GM12878 (cell line): ENCODE results near the gene EIF5A. TPM values are rescaled to one million over a fixed set of nuclear protein-coding genes. Genes with fewer than 3 reads are reported as not detected.

Experiments used
- ATAC-seq: fragments of 200-7000 bp; cut with Tn5 transposase; 3 replicates; pipeline ENCODE4 v1.9.1; 2020; ENCODE audit warnings: mild to moderate bottlenecking, moderate library complexity
- BruUV-seq: library from RNA; stranded (reverse); fragments of 400-500 nt; replicated peaks from 2 replicates; lab custom pipeline; 2021; lab: Mats Ljungman, UMichigan
- CTCF ChIA-PET: fragments of 300-600 bp; sonication (Branson Sonifier 250); formaldehyde crosslinking; extraction: SDS; loops from one replicate; lab custom pipeline; 2021; ENCODE audit warnings: inconsistent platforms; lab: Yijun Ruan, JAX
- POLR2A ChIA-PET: fragments of 350-600 bp; formaldehyde crosslinking; extraction: SDS; loops from one replicate; lab custom pipeline; 2021; ENCODE audit warnings: inconsistent platforms; lab: Charles Lee
- RAD21 ChIA-PET: fragments of 300-600 bp; sonication (Branson Sonifier 250); formaldehyde crosslinking; loops from one replicate; lab custom pipeline; 2023; ENCODE audit warnings: antibody characterized with exemption; ENCODE audit not compliant: unreplicated experiment; lab: Charles Lee
- SMC1A ChIA-PET: fragments of 300-600 bp; sonication (Branson Sonifier 250); formaldehyde crosslinking; loops from one replicate; lab custom pipeline; 2023; ENCODE audit not compliant: unreplicated experiment, uncharacterized antibody; lab: Charles Lee
- DNase-seq: peaks from one replicate; pipeline ENCODE4 v3.0.0-alpha.2; 2011; ENCODE audit warnings: low read depth, low spot score
- FAIRE-seq: peaks from 3 replicates; lab custom pipeline; 2011; peaks lifted over from hg19 to GRCh38; lab: Jason Lieb, UNC
- H2AFZ ChIP-seq: 2 replicates; pipeline ENCODE4 v1.6.0; 2011; ENCODE audit warnings: low read depth, low read length, control low read depth; ENCODE audit not compliant: control insufficient read depth
- H3K27ac ChIP-seq: 2 replicates; pipeline ENCODE4 v1.5.1; 2011; ENCODE audit warnings: control low read depth; ENCODE audit not compliant: control insufficient read depth, insufficient read depth
- H3K27me3 ChIP-seq, 2 experiments: replicated peaks in 1 of 2; 2 replicates each; pipeline versions ENCODE4 v1.6.0 to v1.6.1; 2011; ENCODE audit warnings: low read length in 1 of 2; ENCODE audit not compliant: control insufficient read depth in 2 of 2, insufficient read depth in 2 of 2
- H3K36me3 ChIP-seq, 2 experiments: 2 replicates each; pipeline ENCODE4 v1.5.1; 2011; ENCODE audit warnings: low read length in 1 of 2; ENCODE audit not compliant: control insufficient read depth in 2 of 2, insufficient read depth in 2 of 2
- H3K4me1 ChIP-seq: 2 replicates; pipeline ENCODE4 v1.6.1; 2011; ENCODE audit warnings: mild to moderate bottlenecking, low read length, moderate library complexity, mixed read lengths; ENCODE audit not compliant: control insufficient read depth, insufficient read depth
- H3K4me2 ChIP-seq: 2 replicates; pipeline ENCODE4 v1.6.0; 2011; ENCODE audit warnings: control low read depth; ENCODE audit not compliant: control insufficient read depth, insufficient read depth
- H3K4me3 ChIP-seq: fragments of 200-600 bp; sonication (generic); 2 replicates; pipeline ENCODE4 v1.5.1; 2016
- H3K79me2 ChIP-seq: 2 replicates; pipeline ENCODE4 v1.6.0; 2011; ENCODE audit warnings: low read length; ENCODE audit not compliant: control insufficient read depth, insufficient read depth
- H3K9ac ChIP-seq: 2 replicates; pipeline ENCODE4 v1.8.0; 2011; ENCODE audit warnings: low read length, control low read depth, mixed read lengths; ENCODE audit not compliant: control insufficient read depth, insufficient read depth
- H3K9me3 ChIP-seq: replicated peaks from 3 replicates; pipeline ENCODE4 v1.5.1; 2011; ENCODE audit warnings: mild to moderate bottlenecking, low read length; ENCODE audit not compliant: control insufficient read depth, insufficient read depth
- H4K20me1 ChIP-seq: 2 replicates; pipeline ENCODE4 v1.6.0; 2011; ENCODE audit not compliant: control insufficient read depth, insufficient read depth
- CREM ChIP-seq: IDR thresholded peaks from 2 replicates; pipeline ENCODE4 v1.6.1; 2014; ENCODE audit warnings: antibody characterized with exemption, low read depth
- EZH2 ChIP-seq: IDR thresholded peaks from 2 replicates; pipeline ENCODE4 v1.6.1; 2012; ENCODE audit warnings: low read depth, mild to moderate bottlenecking, control low read depth, inconsistent platforms, low read length, borderline replicate concordance; ENCODE audit not compliant: control insufficient read depth
- FOS ChIP-seq: IDR thresholded peaks from 3 replicates; pipeline ENCODE4 v1.6.1; 2011; ENCODE audit warnings: borderline replicate concordance; ENCODE audit not compliant: insufficient read length; ENCODE audit errors: extremely low read depth
- LARP7 ChIP-seq: fragments of 450-650 bp; IDR thresholded peaks from 2 replicates; pipeline ENCODE4 v1.6.1; 2017; ENCODE audit warnings: mild to moderate bottlenecking
- MTA3 ChIP-seq: IDR thresholded peaks from 2 replicates; pipeline ENCODE4 v1.6.1; 2012; ENCODE audit warnings: low read length, inconsistent platforms, borderline replicate concordance
- NR2C1 ChIP-seq: fragments of 450-650 bp; IDR thresholded peaks from 2 replicates; pipeline ENCODE4 v1.6.1; 2017; ENCODE audit warnings: antibody characterized with exemption, mild to moderate bottlenecking, moderate library complexity
- POLR2AphosphoS2 ChIP-seq: IDR thresholded peaks from 2 replicates; pipeline ENCODE4 v1.6.1; 2011; ENCODE audit warnings: low read depth, mild to moderate bottlenecking, low read length, improper control_type of control experiment, moderate library complexity
- POLR2AphosphoS5 ChIP-seq: IDR thresholded peaks from 2 replicates; pipeline ENCODE4 v1.6.1; 2011; ENCODE audit warnings: mild to moderate bottlenecking, low read length, inconsistent platforms
- RAD51 ChIP-seq: fragments of 450-650 bp; IDR thresholded peaks from 2 replicates; pipeline ENCODE4 v1.6.1; 2016; ENCODE audit warnings: moderate library complexity, mild to moderate bottlenecking, inconsistent platforms
- RUNX3 ChIP-seq: IDR thresholded peaks from 2 replicates; pipeline ENCODE4 v1.6.1; 2012; ENCODE audit warnings: low read length, inconsistent platforms
- SIX5 ChIP-seq: IDR thresholded peaks from 2 replicates; pipeline ENCODE4 v1.6.1; 2011; ENCODE audit warnings: mild to moderate bottlenecking, low read depth, low read length, moderate library complexity; ENCODE audit not compliant: severe bottlenecking
- SMAD1 ChIP-seq: fragments of 450-650 bp; IDR thresholded peaks from 2 replicates; pipeline ENCODE4 v1.6.1; 2018; ENCODE audit warnings: mild to moderate bottlenecking, low read depth; ENCODE audit not compliant: partially characterized antibody
- SPI1 ChIP-seq: IDR thresholded peaks from 2 replicates; pipeline ENCODE4 v1.6.1; 2011; ENCODE audit warnings: low read depth, mild to moderate bottlenecking, low read length, moderate library complexity, borderline replicate concordance; ENCODE audit not compliant: insufficient read depth
- SREBF2 ChIP-seq: IDR thresholded peaks from 2 replicates; pipeline ENCODE4 v1.6.1; 2012; ENCODE audit warnings: mild to moderate bottlenecking, low read length
- STAT3 ChIP-seq: IDR thresholded peaks from 2 replicates; pipeline ENCODE4 v1.6.1; 2011; ENCODE audit warnings: low read depth, low read length, improper control_type of control experiment
- WRNIP1 ChIP-seq: IDR thresholded peaks from 2 replicates; pipeline ENCODE4 v1.6.1; 2011; ENCODE audit warnings: low read depth, low read length, improper control_type of control experiment, borderline replicate concordance
- WGBS: methylation state at CpG from one replicate; pipeline ENCODE4 v1.1.6; 2016; ENCODE audit warnings: low lambda C conversion rate; ENCODE audit not compliant: insufficient replicate concordance, insufficient coverage; ENCODE audit errors: missing lambda C conversion rate; 5-methylcytosine and 5-hydroxymethylcytosine counted together
- in situ Hi-C: fragments of 300-500 bp; cut with MboI; formaldehyde crosslinking; loops from 9 replicates; pipeline ENCODE4 v1.14.3; 2018; ENCODE audit warnings: mixed read lengths
- intact Hi-C: fragments of 100-400 bp; cut with micrococcal nuclease; formaldehyde crosslinking; loops from one replicate; pipeline ENCODE4 v1.14.2; 2022; ENCODE audit not compliant: unreplicated experiment
- polyA plus RNA-seq, 11 experiments: library from polyadenylated mRNA; depleted of rRNA in 4 of 11; unstranded in 6 of 11; stranded (reverse) in 5 of 11; fragments of >200 nt; fragmentation: Nextera tagmentation in 4 of 11; fragmentation: Illumina TruSeq in 1 of 11; extraction: Ambion mirVana in 4 of 11; extraction: Trizol in 1 of 11; gene quantifications; 1 replicate in 1 of 11; 2 replicates in 10 of 11; pipeline versions ENCODE4 v1.2.1 to v1.2.3, GENCODE V29; 2011 to 2016; ENCODE audit warnings: inconsistent platforms in 2 of 11, missing spikeins in 2 of 11, low read depth in 1 of 11
- total RNA-seq, 4 experiments: library from RNA; depleted of rRNA in 3 of 4; stranded (reverse); fragments of >200 nt in 3 of 4; fragmentation: Illumina TruSeq in 1 of 4; extraction: Trizol in 1 of 4; gene quantifications; 2 replicates each; pipeline versions ENCODE4 v1.2.1 to v1.2.3, GENCODE V29; 2013 to 2021
- TF ChIP-seq, protein P1 (sequence below): fragments of 450-650 bp; IDR thresholded peaks from 2 replicates; pipeline ENCODE4 v1.6.1; 2017; ENCODE audit warnings: antibody characterized with exemption, mild to moderate bottlenecking, moderate library complexity

EIF5A gene
- total and polyA plus RNA-seq, 10 of the 15 experiments (the other 5 are each of a cell fraction or from before 2014, with no cell fraction given): 26.5 to 1,792 (median 944) TPM

DNA sequence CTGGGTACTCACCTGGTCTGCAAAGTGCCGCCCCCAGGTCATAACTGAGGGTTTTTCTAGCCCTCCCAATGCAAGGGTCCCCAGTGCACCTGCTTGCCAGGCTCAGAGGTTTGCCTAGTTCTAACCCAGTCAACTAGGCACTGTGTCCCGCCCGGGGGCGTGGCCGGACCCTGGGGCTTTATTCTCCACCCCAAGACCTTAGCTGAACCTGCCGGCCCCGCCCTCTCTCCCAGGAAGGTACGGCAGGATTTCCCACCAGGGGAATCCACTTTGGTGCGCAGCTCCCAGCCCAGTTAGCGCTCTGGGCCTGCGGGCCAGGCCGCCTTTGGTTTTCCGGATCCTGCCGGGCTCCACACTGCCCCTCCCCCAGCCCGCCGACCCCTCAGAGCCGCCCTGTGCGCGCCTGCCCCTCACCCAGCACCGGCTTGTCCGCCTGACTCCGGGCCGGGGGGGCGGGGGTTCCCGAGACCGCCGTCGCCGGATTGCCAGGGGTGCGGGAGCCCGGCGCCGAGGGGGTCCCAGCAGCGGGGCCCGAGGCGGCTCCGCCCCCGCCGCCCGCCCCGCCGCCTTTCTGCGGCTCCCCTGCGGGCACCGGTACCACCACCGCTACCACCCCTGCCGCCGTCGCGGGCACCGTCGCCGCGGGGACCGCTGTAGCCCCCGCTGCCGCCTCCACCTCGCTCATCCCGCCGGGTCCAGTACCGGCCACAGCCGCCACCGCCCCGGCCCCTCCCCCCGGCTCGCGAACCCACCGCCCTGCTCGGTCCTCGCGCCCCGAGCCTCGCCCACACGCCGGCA is 13.4 kb upstream of the EIF5A start:
- H3K4me2 ChIP-seq: no peak overlapping the region
- no peak overlapping the region for H3K27ac ChIP-seq
- peaks cover 3% of the 10 kb centered on the region for H3K4me1 ChIP-seq
- ATAC-seq: no peak
- WGBS: 19% methylated on average over 14 of the region's 75 CpGs
- no peak for TF ChIP-seq EZH2
- no peak for TF ChIP-seq SMAD1
- TF ChIP-seq STAT3: no peak
- no peak for TF ChIP-seq SPI1
- no peak for TF ChIP-seq FOS
- no peak for TF ChIP-seq POLR2AphosphoS2
- TF ChIP-seq POLR2AphosphoS5: no peak
- no peak for TF ChIP-seq NR2C1
- no peak for TF ChIP-seq SREBF2
- no peak for TF ChIP-seq RUNX3
- TF ChIP-seq, protein P1, sequence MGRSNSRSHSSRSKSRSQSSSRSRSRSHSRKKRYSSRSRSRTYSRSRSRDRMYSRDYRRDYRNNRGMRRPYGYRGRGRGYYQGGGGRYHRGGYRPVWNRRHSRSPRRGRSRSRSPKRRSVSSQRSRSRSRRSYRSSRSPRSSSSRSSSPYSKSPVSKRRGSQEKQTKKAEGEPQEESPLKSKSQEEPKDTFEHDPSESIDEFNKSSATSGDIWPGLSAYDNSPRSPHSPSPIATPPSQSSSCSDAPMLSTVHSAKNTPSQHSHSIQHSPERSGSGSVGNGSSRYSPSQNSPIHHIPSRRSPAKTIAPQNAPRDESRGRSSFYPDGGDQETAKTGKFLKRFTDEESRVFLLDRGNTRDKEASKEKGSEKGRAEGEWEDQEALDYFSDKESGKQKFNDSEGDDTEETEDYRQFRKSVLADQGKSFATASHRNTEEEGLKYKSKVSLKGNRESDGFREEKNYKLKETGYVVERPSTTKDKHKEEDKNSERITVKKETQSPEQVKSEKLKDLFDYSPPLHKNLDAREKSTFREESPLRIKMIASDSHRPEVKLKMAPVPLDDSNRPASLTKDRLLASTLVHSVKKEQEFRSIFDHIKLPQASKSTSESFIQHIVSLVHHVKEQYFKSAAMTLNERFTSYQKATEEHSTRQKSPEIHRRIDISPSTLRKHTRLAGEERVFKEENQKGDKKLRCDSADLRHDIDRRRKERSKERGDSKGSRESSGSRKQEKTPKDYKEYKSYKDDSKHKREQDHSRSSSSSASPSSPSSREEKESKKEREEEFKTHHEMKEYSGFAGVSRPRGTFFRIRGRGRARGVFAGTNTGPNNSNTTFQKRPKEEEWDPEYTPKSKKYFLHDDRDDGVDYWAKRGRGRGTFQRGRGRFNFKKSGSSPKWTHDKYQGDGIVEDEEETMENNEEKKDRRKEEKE: no peak
- TF ChIP-seq LARP7: no peak
- TF ChIP-seq WRNIP1: no peak
- TF ChIP-seq MTA3: no peak
- no peak for TF ChIP-seq CREM
- TF ChIP-seq RAD51: no peak
- TF ChIP-seq SIX5: no peak
- TF ChIP-seq, all 136 proteins: peak for 0
- H3K4me3 ChIP-seq: no peak overlapping the region
- no peak for FAIRE-seq
- H2AFZ ChIP-seq: no peak overlapping the region
- no peak overlapping the region for H3K9ac ChIP-seq
- H4K20me1 ChIP-seq: no peaks in the 10 kb centered on the region
- SMC1A ChIA-PET: interaction anchor here (0.9 kb wide), 1 partner anchor 73 kb away, joined by 3 read pairs; no protein-coding TSS in a partner anchor
- RAD21 ChIA-PET: no interaction called here
- in situ Hi-C loops: no loop called here
- H3K79me2 ChIP-seq: no peaks in the 10 kb centered on the region
- peaks cover 3 to 5% of the 10 kb centered on the region in 2 experiments for H3K27me3 ChIP-seq
- no peak for DNase-seq
- intact Hi-C loops: no loop called here
- CTCF ChIA-PET: interaction anchor here (2.6 kb wide), 1 partner anchor 248 kb away, joined by 8 read pairs; no protein-coding TSS in a partner anchor
- BruUV-seq: no TSS peak
- H3K36me3 ChIP-seq: no peaks in the 10 kb centered on the region
- no peaks in the 10 kb centered on the region for H3K9me3 ChIP-seq
- POLR2A ChIA-PET: no interaction called here
